DMS153 treated with DMSO at 0.1 percent for 48 hours (cell line): ENCODE data around the gene PDZRN3.

ENCODE experiments used
- DNase-seq: peaks from one replicate; lab custom pipeline; 2025; ENCODE audit not compliant: unreplicated experiment; lab: John Stamatoyannopoulos, UW

The PDZRN3 gene

GRCh38 chr3:73623346-73623745 lies 1.4 kb downstream of the PDZRN3 start:
- DNase-seq: no peak

- DNase-seq: no peak
These were observed 2.5 kb downstream of the PDZRN3 start for GRCh38 chr3:73622091-73622805.

GRCh38 chr3:73621388-73621787 lies 3.4 kb downstream of the PDZRN3 start:
- no peak for DNase-seq

- DNase-seq: no peak
These were observed 6.3 kb downstream of the PDZRN3 start for GRCh38 chr3:73618461-73618860.

- DNase-seq: no peak
These were observed 8.7 kb downstream of the PDZRN3 start for GRCh38 chr3:73616056-73616455.

DNA sequence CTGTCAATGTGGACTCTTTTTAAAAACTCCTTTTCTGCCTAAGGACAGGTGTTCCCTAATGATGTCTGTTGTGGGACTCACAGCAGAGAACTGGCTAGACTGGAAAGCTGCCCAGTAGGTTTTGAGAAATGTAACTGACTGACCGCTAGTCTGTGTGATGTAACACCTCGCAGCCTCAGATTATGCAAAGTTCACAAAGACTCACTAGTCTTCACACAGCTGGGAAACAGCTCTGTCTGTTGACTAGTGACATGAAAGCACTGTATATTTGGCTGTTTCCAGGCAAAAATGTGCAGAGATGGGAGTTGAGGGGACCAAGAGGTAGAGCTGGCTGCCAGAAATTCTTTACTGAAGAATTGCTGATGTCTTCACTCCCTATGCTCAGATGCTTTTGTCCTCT lies 10.3 kb downstream of the PDZRN3 start:
- no peak for DNase-seq

GRCh38 chr3:73611176-73611575 lies 13.6 kb downstream of the PDZRN3 start:
- DNase-seq: no peak

- no peak for DNase-seq
These were observed 14.2 kb downstream of the PDZRN3 start for GRCh38 chr3:73610493-73610892.

- DNase-seq: no peak
These were observed 15.1 kb downstream of the PDZRN3 start for GRCh38 chr3:73609655-73610054.

- no peak for DNase-seq
These were observed 15.5 kb downstream of the PDZRN3 start for GRCh38 chr3:73609315-73609641.

DNA sequence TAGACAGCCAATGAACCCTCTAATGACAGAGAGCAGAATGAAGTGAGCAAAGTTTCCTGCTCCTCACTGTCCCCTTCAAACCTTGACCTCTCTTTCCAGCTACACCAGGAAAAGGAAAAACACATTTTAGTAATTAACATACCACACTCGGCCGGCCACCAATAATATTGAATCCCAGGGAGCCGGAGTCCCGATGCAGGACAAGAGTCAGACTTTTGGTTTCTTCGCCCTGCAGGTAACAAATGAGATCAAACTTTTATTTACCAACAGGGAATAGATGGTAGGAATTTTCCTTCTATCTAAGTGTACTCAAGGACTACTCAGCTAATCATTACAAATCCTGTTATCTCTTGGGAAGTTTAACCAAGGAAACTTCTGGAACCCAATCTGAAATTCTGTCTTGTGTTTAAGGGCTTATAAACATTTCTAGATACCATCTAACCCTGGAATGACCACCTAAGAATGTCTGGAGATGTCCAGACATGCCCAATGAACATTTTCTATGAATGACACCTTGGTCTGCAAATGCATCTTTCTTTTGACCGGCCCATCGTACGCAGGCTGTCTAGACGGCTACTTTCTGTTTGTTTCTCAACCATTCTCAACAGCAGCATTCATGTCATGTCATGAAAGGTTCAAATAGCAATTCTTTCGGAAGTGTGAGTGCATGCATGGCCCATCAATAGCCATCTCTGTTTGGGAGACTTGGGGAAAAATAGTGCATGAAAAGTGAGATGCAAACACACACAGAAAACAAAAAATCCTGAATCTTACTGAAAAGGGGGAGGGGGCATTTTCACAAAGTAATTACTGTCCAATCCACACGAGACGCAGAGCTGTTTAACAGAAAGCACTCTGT lies 16.1 kb downstream of the PDZRN3 start:
- DNase-seq: no peak

- DNase-seq: no peak
These were observed 18.9 kb downstream of the PDZRN3 start for GRCh38 chr3:73605861-73606260.

- DNase-seq: no peak
These were observed 19.3 kb downstream of the PDZRN3 start for GRCh38 chr3:73605412-73605811.

- DNase-seq: no peak
These were observed 20.3 kb downstream of the PDZRN3 start for GRCh38 chr3:73604451-73604850.

DNA sequence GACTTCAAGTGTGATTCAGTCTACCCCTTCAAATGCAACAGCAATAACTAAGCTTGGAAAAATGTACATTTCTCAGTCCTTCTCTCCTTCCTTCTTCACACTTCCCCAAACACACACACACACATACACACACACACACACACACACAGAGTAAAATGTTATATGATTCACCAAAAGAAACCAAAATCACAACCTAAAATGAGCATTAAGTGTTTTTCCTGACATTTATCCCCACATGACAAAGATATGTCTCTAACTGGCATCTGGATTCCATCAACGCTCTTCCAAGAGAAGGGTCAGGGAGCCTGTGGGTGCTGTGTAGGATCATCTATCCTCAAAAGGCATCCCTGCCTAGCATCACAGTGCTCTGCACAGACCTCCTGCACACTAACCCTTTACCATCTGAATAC lies 21.0 kb downstream of the PDZRN3 start:
- DNase-seq: no peak

GRCh38 chr3:73602170-73602569 lies 22.6 kb downstream of the PDZRN3 start:
- DNase-seq: no peak

GRCh38 chr3:73601481-73601880 lies 23.3 kb downstream of the PDZRN3 start:
- DNase-seq: no peak

GRCh38 chr3:73601011-73601410 lies 23.7 kb downstream of the PDZRN3 start:
- DNase-seq: no peak

- DNase-seq: no peak
These were observed 24.3 kb downstream of the PDZRN3 start for GRCh38 chr3:73600293-73600938.

DNA sequence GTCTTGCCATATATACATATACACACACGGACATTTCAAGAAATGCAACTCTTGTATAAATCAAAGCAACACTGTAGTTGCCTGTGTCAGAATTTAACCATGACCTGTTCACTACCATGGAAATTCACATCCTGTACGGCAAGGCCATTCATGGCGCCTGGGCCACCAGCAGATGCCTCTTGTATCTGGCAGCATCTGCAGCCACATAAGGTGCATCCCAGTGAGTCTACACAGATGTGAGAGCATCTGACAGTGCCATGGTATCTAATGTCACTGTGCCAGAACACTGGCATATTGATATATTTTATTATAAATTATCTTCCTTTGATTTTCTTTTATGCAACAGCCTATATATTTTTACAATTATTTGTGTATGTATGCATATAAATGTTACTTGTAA lies 25.1 kb downstream of the PDZRN3 start:
- DNase-seq: no peak

- no peak for DNase-seq
These were observed 27.3 kb downstream of the PDZRN3 start for GRCh38 chr3:73597476-73597875.
